ENCODE measurements around the gene STRN. TPM values are rescaled to one million over a fixed set of nuclear protein-coding genes. Genes with fewer than 3 reads are reported as not detected.
A peak's percentile ranks its signal among the peaks of the same experiment; 100 is the strongest.

Gene STRN
- total RNA-seq, 6 donors from 2014 or later: 14.0 to 36.4 (median 21.7) TPM

GRCh38 chr2:36963106-36963505, 3.2 kb downstream of the STRN start:
- ATAC-seq (ENCODE audit: low FRiP score in 2 of 2) (no peak), DNase-seq (peak in 1 of 2 donors; percentile 55)
- H3K4me1 ChIP-seq: peaks cover 23 to 42% (median 33%) of the 10 kb centered on the region in 4 donors
- H3K9me3 ChIP-seq: no peaks in the 10 kb centered on the region
- no peak overlapping the region for H3K27ac ChIP-seq
- H3K36me3 ChIP-seq: no peaks in the 10 kb centered on the region
- no peaks in the 10 kb centered on the region for H3K27me3 ChIP-seq
- H3K4me3 ChIP-seq: no peak overlapping the region
- 61 to 68% methylated on average over 4 of the region's 4 CpGs for WGBS, 2 donors
- TF ChIP-seq EP300 (IDR thresholded peaks at IDR 0.05) (no peak), POLR2A (IDR thresholded peaks at IDR 0.05) (no peak), CTCF (IDR thresholded peaks at IDR 0.05) (no peak), POLR2AphosphoS5 (IDR thresholded peaks at IDR 0.05) (no peak)

- Histone ChIP-seq H3K4me1 (peaks cover 15 to 35% (median 28%) of the 10 kb centered on the region in 4 donors), H3K4me3 (no peak overlapping the region), H3K27ac (no peak overlapping the region), H3K27me3 (no peaks in the 10 kb centered on the region), H3K9me3 (no peaks in the 10 kb centered on the region), H3K36me3 (no peaks in the 10 kb centered on the region)
- TF ChIP-seq CTCF (IDR thresholded peaks at IDR 0.05): no peak
- TF ChIP-seq POLR2AphosphoS5 (IDR thresholded peaks at IDR 0.05): no peak
- no peak for TF ChIP-seq POLR2A (IDR thresholded peaks at IDR 0.05)
- TF ChIP-seq EP300 (IDR thresholded peaks at IDR 0.05): no peak
- DNase-seq (no peak), ATAC-seq (ENCODE audit: low FRiP score in 2 of 2) (no peak)
- 91 to 94% methylated on average over 5 of the region's 5 CpGs for WGBS, 2 donors
These were observed 5.6 kb downstream of the STRN start for GRCh38 chr2:36960773-36961172.

- H3K9me3 ChIP-seq: no peaks in the 10 kb centered on the region
- H3K27me3 ChIP-seq: no peaks in the 10 kb centered on the region
- WGBS, 2 donors: 90 to 91% methylated on average over 2 of the region's 2 CpGs
- TF ChIP-seq POLR2A (IDR thresholded peaks at IDR 0.05): no peak
- no peaks in the 10 kb centered on the region for H3K36me3 ChIP-seq
- peaks cover 12 to 29% (median 24%) of the 10 kb centered on the region in 4 donors for H3K4me1 ChIP-seq
- H3K4me3 ChIP-seq: no peak overlapping the region
- H3K27ac ChIP-seq: no peak overlapping the region
- ATAC-seq (ENCODE audit: low FRiP score in 2 of 2): no peak
- DNase-seq: no peak
These were observed 6.2 kb downstream of the STRN start for GRCh38 chr2:36960005-36960675.

GRCh38 chr2:36954977-36955607, 11.2 kb downstream of the STRN start:
- DNase-seq: no peak
- Histone ChIP-seq H3K4me3 (no peak overlapping the region), H3K36me3 (no peaks in the 10 kb centered on the region), H3K4me1 (peaks cover 5 to 18% (median 9%) of the 10 kb centered on the region in 4 donors), H3K9me3 (no peaks in the 10 kb centered on the region), H3K27me3 (no peaks in the 10 kb centered on the region), H3K27ac (no peak overlapping the region)
- 69 to 79% methylated on average over 6 of the region's 6 CpGs for WGBS, 2 donors
- TF ChIP-seq POLR2A (IDR thresholded peaks at IDR 0.05) (no peak), POLR2AphosphoS5 (IDR thresholded peaks at IDR 0.05) (no peak), CTCF (IDR thresholded peaks at IDR 0.05) (no peak), EP300 (IDR thresholded peaks at IDR 0.05) (no peak)
- no peak for ATAC-seq (ENCODE audit: low FRiP score in 2 of 2)

GRCh38 chr2:36952748-36953197, 13.6 kb downstream of the STRN start:
- no peak overlapping the region for H3K4me3 ChIP-seq
- ATAC-seq (ENCODE audit: low FRiP score in 2 of 2): peak in 1 of 2 donors; percentile 62
- H3K4me1 ChIP-seq: peaks cover 5 to 14% (median 8%) of the 10 kb centered on the region in 4 donors
- no peak for TF ChIP-seq CTCF (IDR thresholded peaks at IDR 0.05)
- no peak for TF ChIP-seq POLR2A (IDR thresholded peaks at IDR 0.05)
- no peak for TF ChIP-seq POLR2AphosphoS5 (IDR thresholded peaks at IDR 0.05)
- TF ChIP-seq EP300 (IDR thresholded peaks at IDR 0.05): no peak
- DNase-seq: no peak
- peak overlapping the region in 1 of 4 donors; percentile 14 for H3K27ac ChIP-seq
- H3K27me3 ChIP-seq: no peaks in the 10 kb centered on the region
- H3K9me3 ChIP-seq: no peaks in the 10 kb centered on the region
- WGBS, 2 donors: 73 to 76% methylated on average over 3 of the region's 3 CpGs
- H3K36me3 ChIP-seq: no peaks in the 10 kb centered on the region

All from upper lobe of left lung (tissue), 6 donors.